NT2/D1 (cell line): ENCODE measurements around the gene VCL.

Experiments used
- YY1 ChIP-seq: IDR thresholded peaks from 2 replicates; pipeline ENCODE4 v1.6.1; 2011; ENCODE audit not compliant: insufficient read length, insufficient read depth
- ZNF274 ChIP-seq: IDR thresholded peaks from 2 replicates; pipeline ENCODE4 v1.6.1; 2011; ENCODE audit warnings: mild to moderate bottlenecking, low read depth, low read length

GRCh38 chr10:74165530-74165901 is 167.6 kb downstream of the VCL start:
- no peak for TF ChIP-seq ZNF274
- TF ChIP-seq YY1 = no peak
